KOPT-K1 (cell line): ENCODE results near the gene ARL16.

Experiments
- H3K27ac ChIP-seq: fragments of 200-600 bp; sonication (generic); 2 replicates; pipeline ENCODE4 v1.5.1; 2016; ENCODE audit warnings: antibody characterized with exemption, mild to moderate bottlenecking, low read depth, low read length; ENCODE audit not compliant: poor library complexity, severe bottlenecking
- H3K36me3 ChIP-seq: fragments of 200-600 bp; sonication (generic); 2 replicates; pipeline ENCODE4 v1.5.1; 2017; ENCODE audit warnings: antibody characterized with exemption, mild to moderate bottlenecking, low read length, moderate library complexity; ENCODE audit not compliant: insufficient read depth
- H3K9me3 ChIP-seq: fragments of 200-600 bp; sonication (generic); 2 replicates; pipeline ENCODE4 v1.5.1; 2017; ENCODE audit warnings: antibody characterized with exemption, low read length, mild to moderate bottlenecking; ENCODE audit not compliant: insufficient read depth, poor library complexity, severe bottlenecking

Gene ARL16

DNA sequence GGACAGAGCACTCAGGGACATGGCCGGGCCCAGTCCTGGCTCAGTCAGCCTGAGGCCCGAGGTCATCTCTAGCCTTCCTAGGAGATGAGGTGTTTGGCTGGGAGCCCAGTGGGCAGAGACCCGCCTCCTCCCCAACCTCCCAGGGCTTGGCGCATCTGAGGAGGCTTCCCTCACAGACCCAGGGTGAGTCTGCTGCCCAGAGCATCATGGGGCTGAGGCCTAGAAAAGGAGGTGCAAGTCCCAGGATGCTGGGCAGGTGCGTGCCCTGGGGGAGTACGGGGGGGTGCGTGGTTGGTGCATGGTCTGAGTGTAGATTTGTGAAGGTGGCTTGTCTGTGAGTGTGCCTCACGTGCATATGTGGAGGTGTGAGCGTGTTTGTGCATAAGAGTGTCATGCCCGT lies 31.9 kb downstream of the ARL16 start:
- Histone ChIP-seq H3K36me3 (no peaks in the 10 kb centered on the region), H3K27ac (no peak overlapping the region)

DNA sequence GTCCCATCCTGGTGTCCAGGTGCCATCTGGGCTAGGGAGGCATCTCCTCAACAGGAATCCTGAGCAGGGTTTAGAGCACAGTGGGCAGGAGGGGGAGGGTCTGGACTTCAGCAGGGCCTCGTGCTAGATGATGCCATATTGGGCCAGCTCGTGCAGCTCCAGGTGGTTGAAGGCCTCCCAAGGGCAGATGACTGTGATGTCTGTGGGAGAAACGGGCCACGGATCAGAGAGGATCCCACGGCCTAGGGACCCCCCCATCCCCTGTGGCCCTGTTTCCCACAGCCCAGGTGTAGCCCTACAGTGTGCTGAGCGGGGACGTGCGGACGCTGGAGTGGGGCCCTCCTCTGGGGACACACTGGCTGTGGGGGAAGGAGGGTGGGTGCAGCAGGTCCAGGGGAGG lies 32.6 kb downstream of the ARL16 start:
- Histone ChIP-seq H3K36me3 (no peaks in the 10 kb centered on the region), H3K9me3 (peaks cover 13% of the 10 kb centered on the region), H3K27ac (no peak overlapping the region)

More for the DNA sequence above, 31.9 kb downstream of the ARL16 start:
- H3K9me3 ChIP-seq: peaks cover 13% of the 10 kb centered on the region

DNA sequence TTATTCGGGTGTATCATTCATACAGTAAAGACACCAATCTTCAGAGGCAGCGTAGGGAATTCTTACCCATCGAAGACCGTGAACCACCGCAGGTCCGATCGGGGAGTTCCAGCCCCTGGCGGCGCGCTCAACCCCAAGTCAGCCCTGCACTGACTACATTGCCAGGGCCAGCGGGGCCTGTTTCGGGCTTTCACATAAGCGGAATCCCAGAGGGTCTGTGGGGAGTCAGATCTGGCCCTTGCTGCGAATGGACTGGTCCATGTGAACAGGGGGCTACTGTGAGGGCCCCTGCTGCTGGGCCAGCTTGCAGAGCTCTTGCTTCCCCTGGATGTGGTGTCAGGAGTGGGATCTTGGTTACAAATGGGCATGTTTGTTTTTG lies 34.9 kb downstream of the ARL16 start:
- H3K27ac ChIP-seq: no peak overlapping the region
- peaks cover 13% of the 10 kb centered on the region for H3K9me3 ChIP-seq
- no peaks in the 10 kb centered on the region for H3K36me3 ChIP-seq

DNA sequence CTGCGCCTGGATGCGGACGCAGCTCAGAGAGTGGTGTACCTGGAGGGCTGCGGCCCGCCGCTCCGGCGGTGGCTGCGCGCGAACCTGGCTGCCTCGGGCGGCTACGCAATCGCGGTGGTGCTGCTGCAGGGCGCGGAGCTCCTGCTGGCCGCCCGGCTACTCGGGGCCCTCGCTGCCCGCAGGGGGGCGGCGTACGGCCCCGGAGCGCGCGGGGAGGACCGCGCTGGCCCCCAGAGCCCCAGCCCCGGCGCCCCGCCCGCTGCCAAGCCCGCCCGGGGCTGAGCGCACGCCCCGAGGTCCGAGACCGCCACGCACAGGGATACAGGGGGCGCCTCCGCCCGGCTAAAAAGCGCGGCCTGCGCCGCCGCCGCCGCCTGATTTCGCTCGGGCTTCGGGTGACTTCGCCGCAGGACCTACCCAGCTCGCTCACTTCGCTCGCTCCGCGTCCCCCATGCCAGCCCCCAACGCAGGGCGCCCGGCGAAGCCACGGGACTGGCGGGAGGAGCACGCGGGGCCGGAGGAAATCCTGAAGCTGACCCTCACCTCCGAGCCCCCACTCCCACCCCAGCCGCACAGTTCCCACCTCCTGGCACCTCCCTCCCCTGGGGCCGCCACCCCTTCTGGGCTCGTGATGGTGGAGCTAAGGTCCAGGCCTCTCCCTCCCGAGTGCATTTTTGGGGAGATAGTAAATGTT lies 35.4 kb downstream of the ARL16 start:
- Histone ChIP-seq H3K27ac (no peak overlapping the region), H3K9me3 (peaks cover 13% of the 10 kb centered on the region), H3K36me3 (no peaks in the 10 kb centered on the region)

DNA sequence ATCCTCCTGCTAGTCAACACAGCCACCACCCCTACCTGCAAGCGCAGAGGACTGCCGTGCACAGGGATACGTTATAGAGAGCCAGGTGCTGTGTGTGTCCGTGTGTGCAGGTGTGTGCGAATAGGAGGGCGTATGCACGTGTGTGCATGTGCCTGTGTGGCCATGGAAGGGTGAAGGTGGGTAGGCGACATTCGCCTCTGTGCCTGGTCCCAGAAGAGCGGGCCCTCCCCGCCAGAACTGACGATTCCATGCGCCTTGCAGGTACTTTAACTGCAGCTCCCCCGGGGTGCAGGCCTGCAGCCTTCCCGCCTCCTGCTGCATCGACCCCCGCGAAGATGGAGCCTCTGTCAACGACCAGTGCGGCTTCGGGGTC lies 36.0 kb downstream of the ARL16 start:
- Histone ChIP-seq H3K36me3 (no peaks in the 10 kb centered on the region), H3K9me3 (peaks cover 13% of the 10 kb centered on the region), H3K27ac (no peak overlapping the region)

DNA sequence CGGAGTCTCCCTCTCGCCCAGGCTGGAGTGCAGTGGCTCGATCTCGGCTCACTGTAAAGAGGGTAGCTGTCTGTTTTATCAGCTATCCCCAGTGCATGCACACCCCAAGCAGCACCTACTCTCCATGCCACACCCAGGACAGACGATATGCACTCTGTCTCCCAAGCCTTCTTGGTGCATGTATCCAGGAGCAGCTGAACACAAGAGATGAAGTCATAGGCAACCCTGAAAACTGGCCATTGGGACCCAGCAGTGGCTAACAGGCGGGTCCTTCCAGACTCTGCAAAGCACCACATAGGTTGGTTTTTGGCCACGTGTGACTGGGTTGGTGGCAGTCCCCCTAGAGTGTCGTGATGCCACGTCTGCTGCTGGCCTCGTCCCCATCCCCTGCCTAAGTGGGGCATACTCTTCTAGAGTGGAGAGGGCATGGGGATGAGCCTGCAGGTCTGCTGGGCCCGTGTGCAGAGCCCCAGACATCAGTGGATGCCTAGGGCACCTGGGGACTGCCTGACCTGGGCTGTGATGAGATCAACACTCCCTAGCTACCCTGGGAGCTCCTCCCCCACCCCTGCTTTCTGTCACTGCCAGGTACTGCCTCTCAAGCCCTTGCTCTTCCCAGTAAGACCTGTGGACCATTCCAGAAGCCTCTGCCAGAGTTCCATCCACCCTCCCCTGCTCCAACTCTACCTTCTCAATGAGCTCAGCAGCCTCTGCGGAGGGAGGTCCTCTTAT lies 36.6 kb downstream of the ARL16 start:
- peaks cover 13% of the 10 kb centered on the region for H3K9me3 ChIP-seq
- no peak overlapping the region for H3K27ac ChIP-seq
- no peaks in the 10 kb centered on the region for H3K36me3 ChIP-seq

DNA sequence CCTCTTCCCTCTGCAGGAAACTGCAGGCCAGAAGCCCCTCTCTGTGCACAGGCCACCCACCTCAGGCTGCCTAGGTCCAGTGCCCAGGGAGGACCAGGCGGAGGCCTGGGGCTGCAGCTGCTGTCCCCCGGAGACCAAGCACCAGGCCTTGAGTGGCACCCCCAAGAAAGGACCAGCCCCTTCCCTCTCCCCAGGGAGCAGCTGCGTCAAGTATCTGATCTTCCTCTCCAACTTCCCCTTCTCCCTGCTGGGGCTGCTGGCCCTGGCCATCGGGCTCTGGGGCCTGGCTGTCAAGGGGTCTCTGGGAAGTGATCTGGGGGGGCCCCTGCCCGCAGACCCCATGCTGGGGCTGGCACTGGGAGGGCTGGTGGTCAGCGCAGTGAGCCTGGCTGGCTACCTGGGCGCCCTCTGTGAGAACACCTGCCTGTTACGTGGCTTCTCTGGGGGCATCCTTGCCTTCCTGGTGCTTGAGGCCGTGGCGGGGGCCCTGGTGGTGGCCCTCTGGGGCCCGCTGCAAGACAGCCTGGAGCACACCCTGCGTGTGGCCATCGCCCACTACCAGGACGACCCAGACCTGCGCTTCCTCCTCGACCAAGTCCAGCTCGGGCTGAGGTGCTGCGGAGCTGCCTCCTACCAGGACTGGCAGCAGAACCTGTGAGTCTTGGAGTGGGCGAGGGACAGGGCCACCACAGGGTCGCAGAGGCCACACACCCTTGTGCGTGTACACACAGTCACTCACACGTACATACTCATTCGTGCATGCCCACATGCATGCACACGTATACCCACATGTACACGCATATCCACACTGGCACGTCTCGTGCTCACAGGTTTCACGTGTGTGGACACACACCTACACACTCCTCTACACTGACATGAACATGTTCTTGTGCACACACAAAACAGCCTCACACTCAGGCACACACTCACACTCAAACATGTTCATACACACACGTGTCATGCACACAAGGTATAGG lies 38.3 kb downstream of the ARL16 start:
- Histone ChIP-seq H3K36me3 (no peaks in the 10 kb centered on the region), H3K27ac (no peak overlapping the region), H3K9me3 (peaks cover 13% of the 10 kb centered on the region)

DNA sequence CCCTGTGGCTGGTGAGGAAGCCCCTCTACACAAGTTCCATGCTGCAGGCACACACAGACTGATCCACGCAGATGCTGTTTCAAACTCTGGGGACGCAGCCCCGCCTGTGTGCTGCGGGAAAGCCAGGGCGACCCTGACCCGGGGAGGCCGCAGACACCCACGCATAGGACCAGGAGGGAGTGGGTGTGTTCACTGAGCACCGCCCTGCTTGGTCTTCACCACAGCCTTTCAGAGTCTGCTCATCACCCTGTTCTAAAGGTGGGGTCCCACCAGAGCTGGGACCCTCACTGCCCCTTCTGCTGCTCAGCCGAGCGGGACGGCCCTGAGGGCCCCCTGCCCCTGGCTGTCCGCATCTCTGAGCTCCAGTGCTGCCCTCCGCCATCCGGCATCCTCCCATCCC lies 39.1 kb downstream of the ARL16 start:
- Histone ChIP-seq H3K36me3 (no peaks in the 10 kb centered on the region), H3K27ac (no peak overlapping the region), H3K9me3 (peaks cover 13% of the 10 kb centered on the region)

DNA sequence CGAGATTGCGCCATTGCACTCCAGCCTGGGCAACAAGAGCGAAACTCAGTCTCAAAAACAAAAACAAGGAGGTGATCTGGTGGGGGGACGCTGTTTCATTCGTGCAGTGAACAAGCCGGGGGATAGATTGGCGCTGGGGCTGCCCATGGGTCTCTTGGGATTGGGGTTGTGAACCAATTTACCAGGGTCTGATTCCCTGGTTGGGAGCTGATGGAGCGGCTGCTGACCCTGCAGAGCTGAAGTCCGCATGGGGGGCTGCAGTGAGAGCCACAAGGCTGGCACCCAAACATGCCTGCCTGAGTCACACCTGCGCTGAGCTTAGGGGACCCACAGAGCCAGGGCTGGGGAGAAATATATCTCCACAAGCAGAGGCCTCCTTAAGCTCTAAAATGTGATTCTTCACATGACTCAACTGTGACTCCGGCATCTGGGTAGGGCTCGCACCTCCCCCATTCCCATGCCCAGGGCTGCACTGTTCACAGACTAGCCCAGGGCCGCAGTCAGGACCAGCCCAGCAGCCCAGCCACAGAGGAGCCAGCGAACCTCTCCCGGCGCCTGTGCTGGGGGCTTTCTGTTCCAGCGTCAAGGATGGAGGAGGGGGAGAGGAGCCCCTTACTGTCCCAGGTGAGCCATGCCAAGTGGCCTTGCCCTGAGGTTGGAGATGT lies 41.6 kb downstream of the ARL16 start:
- Histone ChIP-seq H3K27ac (no peak overlapping the region), H3K9me3 (no peaks in the 10 kb centered on the region)

DNA sequence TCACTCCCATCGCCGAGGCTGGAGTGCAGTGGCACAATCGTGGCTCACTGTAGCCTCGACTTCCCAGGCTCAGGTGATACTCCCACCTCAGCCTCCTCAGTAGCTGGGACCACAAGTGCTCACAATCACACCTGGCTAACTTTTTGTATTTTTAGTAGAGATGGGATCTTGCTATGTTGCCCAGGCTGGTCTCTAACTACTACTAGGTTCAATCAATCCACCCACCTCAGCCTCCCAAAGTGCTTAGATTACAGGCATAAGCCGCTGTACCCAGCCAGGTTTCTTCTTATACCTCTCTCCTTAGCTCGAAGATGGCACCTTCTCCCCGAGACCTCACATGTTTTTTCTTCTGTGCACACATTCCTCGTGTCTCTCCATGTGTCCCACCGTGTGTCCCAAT lies 43.6 kb downstream of the ARL16 start:
- no peaks in the 10 kb centered on the region for H3K36me3 ChIP-seq
- no peak overlapping the region for H3K27ac ChIP-seq
- no peaks in the 10 kb centered on the region for H3K9me3 ChIP-seq

More for the DNA sequence above, 41.6 kb downstream of the ARL16 start:
- no peaks in the 10 kb centered on the region for H3K36me3 ChIP-seq

DNA sequence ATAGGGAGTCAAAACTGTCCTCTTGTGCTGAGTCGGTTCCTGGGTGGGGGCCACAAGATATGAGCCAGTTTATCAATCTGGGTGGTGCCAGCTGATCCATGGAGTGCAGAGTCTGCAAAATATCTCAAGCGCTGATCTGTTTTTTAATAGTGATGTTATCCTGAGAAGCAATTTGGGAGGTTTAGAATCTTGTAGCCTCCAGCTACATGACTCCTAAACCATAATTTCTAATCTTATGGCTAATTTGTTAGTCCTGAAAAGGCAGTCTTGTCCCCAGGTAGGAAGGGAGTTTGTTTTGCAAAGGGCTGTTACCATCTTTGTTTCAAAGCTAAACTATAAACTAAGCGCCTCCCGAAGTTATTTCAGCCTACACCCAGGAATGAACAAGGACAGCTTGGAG lies 44.9 kb downstream of the ARL16 start:
- Histone ChIP-seq H3K9me3 (no peaks in the 10 kb centered on the region), H3K27ac (no peak overlapping the region), H3K36me3 (no peaks in the 10 kb centered on the region)

DNA sequence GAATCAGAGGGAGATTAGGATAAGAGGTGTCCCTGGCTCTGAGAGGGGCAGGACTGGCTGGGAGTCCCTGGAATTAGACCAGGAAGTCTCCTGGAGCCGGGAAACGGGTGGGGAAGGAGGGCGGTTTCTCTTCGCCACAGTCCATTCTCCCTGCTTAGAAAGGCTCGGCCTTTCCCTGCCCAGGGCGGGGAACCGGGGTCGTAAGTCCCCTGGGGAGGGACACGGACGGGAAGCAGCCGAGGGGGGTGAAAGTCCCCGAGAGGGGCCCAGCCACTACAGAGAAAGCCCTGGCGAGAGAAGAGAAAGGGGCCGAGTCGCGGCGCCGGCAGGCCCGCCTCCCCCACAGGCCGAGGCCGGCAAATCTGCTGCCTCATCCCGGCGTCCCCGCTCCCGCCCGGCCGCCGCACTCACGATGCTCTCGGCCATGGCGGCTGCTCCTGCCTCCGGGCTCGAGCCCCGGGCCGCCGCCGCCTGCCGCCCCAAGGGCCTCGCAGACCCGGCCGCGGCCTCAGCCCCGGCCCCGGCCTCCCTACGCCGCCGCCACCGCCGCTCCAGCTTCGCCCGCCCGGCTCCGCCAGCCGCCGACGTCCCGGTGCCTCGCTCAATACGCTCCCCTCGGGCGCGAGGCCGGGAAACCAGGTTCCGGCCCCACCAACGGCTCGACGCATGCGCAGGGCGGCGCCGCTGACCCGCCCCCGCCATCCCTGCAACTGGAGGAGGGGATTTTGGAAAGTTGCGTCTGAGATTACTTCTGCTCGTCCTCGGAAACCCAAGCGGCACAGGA lies 46.9 kb downstream of the ARL16 start, which contains the start of the genes NPLOC4 and TSPAN10:
Gene NPLOC4 (minus strand): TSS at position 608 of the 784 bp plus-strand sequence. CDS start 182 bp downstream, at position 426.
Gene TSPAN10 (plus strand): TSS at position 692 of the 784 bp plus-strand sequence. CDS start 5,217 bp downstream, outside the sequence.
- peak within 1 kb of the TSS; percentile 74 for H3K27ac ChIP-seq
- peaks cover 4% of the 10 kb centered on the region for H3K36me3 ChIP-seq
- no peaks in the 10 kb centered on the region for H3K9me3 ChIP-seq

DNA sequence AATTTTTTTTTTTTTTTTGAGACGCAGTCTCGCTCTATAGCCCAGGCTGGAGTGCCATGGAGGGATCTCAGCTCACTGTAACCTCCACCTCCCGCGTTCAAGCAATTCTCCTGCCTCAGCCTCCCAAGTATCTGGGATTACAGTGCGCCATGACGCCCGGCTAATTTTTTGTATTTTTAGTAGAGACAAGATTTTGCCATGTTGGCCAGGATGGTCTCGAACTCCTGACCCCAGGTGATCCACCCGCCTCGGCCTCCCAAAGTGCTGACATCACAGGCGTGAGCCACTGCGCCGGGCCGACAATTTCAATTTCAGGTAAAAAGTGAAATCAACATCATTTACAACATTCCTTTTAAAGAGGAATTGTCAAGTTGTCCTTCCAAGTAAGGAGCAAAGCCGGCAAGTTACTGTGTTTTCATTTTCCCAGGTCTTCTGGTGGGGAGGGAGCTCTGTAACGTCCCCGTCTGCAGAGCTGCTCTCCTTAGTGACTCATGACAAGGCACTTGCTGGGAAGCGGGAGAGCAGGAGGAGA lies 47.6 kb downstream of the ARL16 start:
- Histone ChIP-seq H3K9me3 (no peaks in the 10 kb centered on the region), H3K27ac (peak overlapping the region; percentile 74)

DNA sequence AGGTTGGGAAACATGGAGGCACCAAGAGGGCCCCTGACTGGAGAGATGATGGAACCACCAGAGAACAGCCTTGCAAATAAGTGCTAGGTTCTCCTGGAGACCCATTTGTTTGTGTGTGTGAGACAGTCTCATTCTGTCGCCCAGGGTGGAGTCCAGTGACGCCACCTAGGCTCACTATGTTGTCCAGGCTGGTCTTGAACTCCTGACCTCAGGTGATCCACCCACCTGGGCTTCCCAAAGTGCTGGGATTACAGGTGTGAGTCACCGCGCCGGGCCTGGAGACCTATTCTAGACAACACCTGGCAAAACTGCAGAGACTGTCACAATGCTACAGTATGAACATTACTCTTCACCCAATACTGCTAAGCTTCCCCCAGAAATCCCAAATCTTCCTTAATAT lies 48.2 kb downstream of the ARL16 start:
- Histone ChIP-seq H3K27ac (no peak overlapping the region), H3K36me3 (peaks cover 12% of the 10 kb centered on the region), H3K9me3 (no peaks in the 10 kb centered on the region)

More for the DNA sequence above, 47.6 kb downstream of the ARL16 start:
- peaks cover 8% of the 10 kb centered on the region for H3K36me3 ChIP-seq
